ENCODE results near the gene ZFP62. TPM values are rescaled to one million over a fixed set of nuclear protein-coding genes. Genes with fewer than 3 reads are reported as not detected.

Gene ZFP62
- total RNA-seq, 4 donors from 2014 or later, result 17.0 to 35.1 (median 25.3) TPM

DNA sequence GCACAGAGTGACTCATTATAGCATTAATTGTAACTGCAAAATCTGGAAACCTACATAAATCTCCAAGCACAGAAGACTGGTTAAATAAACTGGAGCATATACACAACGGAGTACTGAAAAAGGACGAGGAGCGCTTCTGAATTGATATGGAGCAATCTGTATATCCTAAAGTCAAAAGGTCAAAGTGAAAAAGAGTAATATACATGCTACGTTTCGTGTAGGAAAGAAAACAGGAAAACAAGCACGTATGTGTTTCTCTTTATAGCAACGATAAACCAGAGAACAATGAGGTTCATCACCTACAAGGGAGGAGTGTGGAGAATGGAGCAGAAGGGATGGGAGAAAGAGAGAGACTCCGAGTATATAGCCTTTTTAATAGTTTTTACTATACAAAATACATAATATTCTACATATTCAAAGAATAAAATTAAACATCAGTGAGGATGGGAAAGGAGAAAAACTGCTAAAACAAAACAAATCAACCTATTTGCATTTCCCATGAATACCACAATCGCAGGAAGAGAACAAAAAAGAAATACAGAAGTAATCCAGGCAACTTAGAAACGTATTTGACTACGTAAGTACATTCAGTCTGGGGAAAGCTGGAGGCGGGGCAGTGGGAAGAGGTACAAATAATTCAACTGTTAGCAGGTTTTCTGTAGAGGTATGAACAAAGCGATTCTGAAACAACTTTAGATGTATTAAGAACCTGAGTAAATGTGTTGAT, 7.8 kb downstream of the ZFP62 start:
- Histone ChIP-seq H3K4me3 (no peak overlapping the region), H3K27ac (no peak overlapping the region), H3K36me3 (peaks cover 18 to 92% (median 22%) of the 10 kb centered on the region in 3 donors), H3K27me3 (no peaks in the 10 kb centered on the region), H3K4me1 (no peaks in the 10 kb centered on the region), H3K9me3 (peaks cover 0 to 33% (median 2%) of the 10 kb centered on the region in 4 donors)
- DNase-seq (ENCODE audit: low spot score in 2 of 2), result no peak
- TF ChIP-seq EP300 (IDR thresholded peaks at IDR 0.05) (no peak), POLR2A (IDR thresholded peaks at IDR 0.05) (no peak)
- TF ChIP-seq, protein P1, sequence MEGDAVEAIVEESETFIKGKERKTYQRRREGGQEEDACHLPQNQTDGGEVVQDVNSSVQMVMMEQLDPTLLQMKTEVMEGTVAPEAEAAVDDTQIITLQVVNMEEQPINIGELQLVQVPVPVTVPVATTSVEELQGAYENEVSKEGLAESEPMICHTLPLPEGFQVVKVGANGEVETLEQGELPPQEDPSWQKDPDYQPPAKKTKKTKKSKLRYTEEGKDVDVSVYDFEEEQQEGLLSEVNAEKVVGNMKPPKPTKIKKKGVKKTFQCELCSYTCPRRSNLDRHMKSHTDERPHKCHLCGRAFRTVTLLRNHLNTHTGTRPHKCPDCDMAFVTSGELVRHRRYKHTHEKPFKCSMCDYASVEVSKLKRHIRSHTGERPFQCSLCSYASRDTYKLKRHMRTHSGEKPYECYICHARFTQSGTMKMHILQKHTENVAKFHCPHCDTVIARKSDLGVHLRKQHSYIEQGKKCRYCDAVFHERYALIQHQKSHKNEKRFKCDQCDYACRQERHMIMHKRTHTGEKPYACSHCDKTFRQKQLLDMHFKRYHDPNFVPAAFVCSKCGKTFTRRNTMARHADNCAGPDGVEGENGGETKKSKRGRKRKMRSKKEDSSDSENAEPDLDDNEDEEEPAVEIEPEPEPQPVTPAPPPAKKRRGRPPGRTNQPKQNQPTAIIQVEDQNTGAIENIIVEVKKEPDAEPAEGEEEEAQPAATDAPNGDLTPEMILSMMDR (IDR thresholded peaks at IDR 0.05), result no peak
- WGBS, 2 donors, result 83% methylated on average over 13 of the region's 13 CpGs

GRCh38 chr5:180852495-180852894, 8.6 kb downstream of the ZFP62 start:
- 86% methylated on average over 4 of the region's 4 CpGs for WGBS, 2 donors
- Histone ChIP-seq H3K27me3 (no peaks in the 10 kb centered on the region), H3K4me1 (no peaks in the 10 kb centered on the region), H3K27ac (no peak overlapping the region), H3K4me3 (no peak overlapping the region), H3K9me3 (peaks cover 0 to 34% (median 2%) of the 10 kb centered on the region in 4 donors), H3K36me3 (peaks cover 18 to 98% (median 22%) of the 10 kb centered on the region in 3 donors)
- TF ChIP-seq POLR2A (IDR thresholded peaks at IDR 0.05), result no peak
- TF ChIP-seq, protein P1 (IDR thresholded peaks at IDR 0.05), result no peak
- no peak for TF ChIP-seq EP300 (IDR thresholded peaks at IDR 0.05)
- DNase-seq (ENCODE audit: low spot score in 2 of 2), result no peak

GRCh38 chr5:180850434-180851078, 10.5 kb downstream of the ZFP62 start:
- Histone ChIP-seq H3K36me3 (peaks cover 18 to 100% (median 22%) of the 10 kb centered on the region in 3 donors), H3K27ac (no peak overlapping the region), H3K4me1 (no peaks in the 10 kb centered on the region), H3K9me3 (peaks cover 0 to 50% (median 2%) of the 10 kb centered on the region in 4 donors), H3K4me3 (no peak overlapping the region), H3K27me3 (no peaks in the 10 kb centered on the region)
- no peak for TF ChIP-seq POLR2A (IDR thresholded peaks at IDR 0.05)
- TF ChIP-seq EP300 (IDR thresholded peaks at IDR 0.05), result no peak
- TF ChIP-seq, protein P1 (IDR thresholded peaks at IDR 0.05), result no peak
- no peak for DNase-seq (ENCODE audit: low spot score in 2 of 2)
- 95% methylated on average over 10 of the region's 10 CpGs for WGBS, 2 donors

GRCh38 chr5:180849827-180850226, 11.2 kb downstream of the ZFP62 start:
- Histone ChIP-seq H3K36me3 (peaks cover 16 to 96% (median 22%) of the 10 kb centered on the region in 3 donors), H3K4me3 (no peak overlapping the region), H3K9me3 (peaks cover 0 to 54% (median 2%) of the 10 kb centered on the region in 4 donors), H3K27ac (no peak overlapping the region), H3K4me1 (no peaks in the 10 kb centered on the region), H3K27me3 (no peaks in the 10 kb centered on the region)
- 90 to 95% methylated on average over 4 of the region's 4 CpGs for WGBS, 2 donors
- no peak for DNase-seq (ENCODE audit: low spot score in 2 of 2)
- TF ChIP-seq, protein P1 (IDR thresholded peaks at IDR 0.05), result no peak
- TF ChIP-seq EP300 (IDR thresholded peaks at IDR 0.05), result no peak

- Histone ChIP-seq H3K4me1 (no peaks in the 10 kb centered on the region), H3K9me3 (peaks cover 0 to 54% (median 2%) of the 10 kb centered on the region in 4 donors), H3K27ac (no peak overlapping the region), H3K27me3 (no peaks in the 10 kb centered on the region), H3K36me3 (peaks cover 16 to 86% (median 22%) of the 10 kb centered on the region in 3 donors), H3K4me3 (no peak overlapping the region)
- DNase-seq (ENCODE audit: low spot score in 2 of 2), result no peak
- WGBS, 2 donors, result 93 to 100% methylated on average over 1 of the region's 1 CpG
- TF ChIP-seq, protein P1 (IDR thresholded peaks at IDR 0.05), result no peak
- no peak for TF ChIP-seq POLR2A (IDR thresholded peaks at IDR 0.05)
- no peak for TF ChIP-seq EP300 (IDR thresholded peaks at IDR 0.05)
Observed at GRCh38 chr5:180848878-180849277, 12.2 kb downstream of the ZFP62 start.
